HCT116 (cell line): ENCODE results near the gene TLCD3B.

Experiments
- CTCF ChIP-seq, 3 experiments: fragments of 200-600 bp in 1 of 3; sonication (generic) in 1 of 3; IDR thresholded peaks in 2 of 3; conservative IDR thresholded peaks in 1 of 3; 2 replicates each; pipeline ENCODE4 v1.5.1; 2012 to 2017; ENCODE audit warnings: low read depth in 2 of 3, low read length in 2 of 3, antibody characterized with exemption in 1 of 3, borderline replicate concordance in 1 of 3, control low read depth in 1 of 3, mild to moderate bottlenecking in 1 of 3, mixed read lengths in 1 of 3, mixed run types in 1 of 3, moderate library complexity in 1 of 3; ENCODE audit not compliant: insufficient read depth in 1 of 3
- POLR2A ChIP-seq: IDR thresholded peaks from 2 replicates; pipeline ENCODE4 v1.7.0; 2011; ENCODE audit warnings: borderline replicate concordance; ENCODE audit not compliant: insufficient read depth, insufficient read length; ENCODE audit errors: extremely low read depth
- YY1 ChIP-seq: IDR thresholded peaks from 2 replicates; pipeline ENCODE4 v1.6.1; 2011; ENCODE audit warnings: low read length, low read depth, moderate library complexity, mild to moderate bottlenecking; ENCODE audit not compliant: insufficient replicate concordance; ENCODE audit errors: extremely low read depth

GRCh38 chr16:30054451-30054850, 23.4 kb upstream of the TLCD3B start:
- TF ChIP-seq CTCF (IDR thresholded peaks at IDR 0.05 in 2 of 3, conservative IDR thresholded peaks at IDR 0.05 in 1 of 3; ENCODE audit: borderline replicate concordance in 1 of 3, insufficient read depth in 1 of 3, low read depth in 2 of 3, low read length in 2 of 3) (no peak), YY1 (no peak), POLR2A (no peak)
